ENCODE measurements around the gene DYNC1I1. TPM values are rescaled to one million over a fixed set of nuclear protein-coding genes. Genes with fewer than 3 reads are reported as not detected.

The DYNC1I1 gene
- total RNA-seq, 4 donors from 2014 or later = 1.9 to 17.9 (median 8.7) TPM

GRCh38 chr7:96102096-96102811 lies 329.9 kb downstream of the DYNC1I1 start:
- Histone ChIP-seq H3K27ac (no peak overlapping the region), H3K4me3 (no peak overlapping the region), H3K36me3 (no peaks in the 10 kb centered on the region), H3K9me3 (no peaks in the 10 kb centered on the region), H3K27me3 (no peaks in the 10 kb centered on the region), H3K4me1 (no peaks in the 10 kb centered on the region)
- no peak for DNase-seq
- TF ChIP-seq POLR2A (IDR thresholded peaks at IDR 0.05) (no peak), CTCF (IDR thresholded peaks at IDR 0.05) (no peak)
- intact Hi-C loops (cut with DNase I; ENCODE audit: low total_unique reads) = no loop called here

GRCh38 chr7:96104984-96105383 lies 332.6 kb downstream of the DYNC1I1 start:
- no peak for DNase-seq
- Histone ChIP-seq H3K4me3 (no peak overlapping the region), H3K9me3 (no peaks in the 10 kb centered on the region), H3K36me3 (no peaks in the 10 kb centered on the region), H3K27me3 (no peaks in the 10 kb centered on the region), H3K27ac (no peak overlapping the region), H3K4me1 (no peaks in the 10 kb centered on the region)
- intact Hi-C loops (cut with DNase I; ENCODE audit: low total_unique reads) = no loop called here
- TF ChIP-seq CTCF (IDR thresholded peaks at IDR 0.05) = no peak
- TF ChIP-seq POLR2A (IDR thresholded peaks at IDR 0.05) = no peak

- peaks cover 0 to 3% of the 10 kb centered on the region in 2 donors for H3K27me3 ChIP-seq
- intact Hi-C loops (cut with DNase I; ENCODE audit: low total_unique reads) = no loop called here
Measured at GRCh38 chr7:96111405-96111804, 339.1 kb downstream of the DYNC1I1 start.

GRCh38 chr7:96114190-96114589 lies 341.8 kb downstream of the DYNC1I1 start:
- Histone ChIP-seq H3K9me3 (no peaks in the 10 kb centered on the region), H3K27me3 (peaks cover 0 to 3% of the 10 kb centered on the region in 2 donors), H3K27ac (no peak overlapping the region), H3K4me1 (no peaks in the 10 kb centered on the region), H3K4me3 (no peak overlapping the region), H3K36me3 (no peaks in the 10 kb centered on the region)
- no peak for TF ChIP-seq CTCF (IDR thresholded peaks at IDR 0.05)
- TF ChIP-seq POLR2A (IDR thresholded peaks at IDR 0.05) = no peak
- intact Hi-C loops (cut with DNase I; ENCODE audit: low total_unique reads) = no loop called here
- no peak for DNase-seq

More at GRCh38 chr7:96111405-96111804, 339.1 kb downstream of the DYNC1I1 start:
- Histone ChIP-seq H3K4me3 (no peak overlapping the region), H3K4me1 (no peaks in the 10 kb centered on the region), H3K27ac (no peak overlapping the region), H3K36me3 (no peaks in the 10 kb centered on the region), H3K9me3 (no peaks in the 10 kb centered on the region)
- no peak for TF ChIP-seq POLR2A (IDR thresholded peaks at IDR 0.05)
- TF ChIP-seq CTCF (IDR thresholded peaks at IDR 0.05) = no peak
- no peak for DNase-seq

GRCh38 chr7:96116173-96116572 lies 343.8 kb downstream of the DYNC1I1 start:
- intact Hi-C loops (cut with DNase I; ENCODE audit: low total_unique reads) = no loop called here
- no peak overlapping the region for H3K27ac ChIP-seq
- H3K27me3 ChIP-seq = peaks cover 0 to 3% of the 10 kb centered on the region in 2 donors
- H3K4me1 ChIP-seq = no peaks in the 10 kb centered on the region
- no peaks in the 10 kb centered on the region for H3K36me3 ChIP-seq
- TF ChIP-seq POLR2A (IDR thresholded peaks at IDR 0.05) (no peak), CTCF (IDR thresholded peaks at IDR 0.05) (no peak)
- no peak for DNase-seq
- H3K4me3 ChIP-seq = no peak overlapping the region
- no peaks in the 10 kb centered on the region for H3K9me3 ChIP-seq
